ENCODE measurements around the gene ALDH4A1.

ALDH4A1 gene

DNA sequence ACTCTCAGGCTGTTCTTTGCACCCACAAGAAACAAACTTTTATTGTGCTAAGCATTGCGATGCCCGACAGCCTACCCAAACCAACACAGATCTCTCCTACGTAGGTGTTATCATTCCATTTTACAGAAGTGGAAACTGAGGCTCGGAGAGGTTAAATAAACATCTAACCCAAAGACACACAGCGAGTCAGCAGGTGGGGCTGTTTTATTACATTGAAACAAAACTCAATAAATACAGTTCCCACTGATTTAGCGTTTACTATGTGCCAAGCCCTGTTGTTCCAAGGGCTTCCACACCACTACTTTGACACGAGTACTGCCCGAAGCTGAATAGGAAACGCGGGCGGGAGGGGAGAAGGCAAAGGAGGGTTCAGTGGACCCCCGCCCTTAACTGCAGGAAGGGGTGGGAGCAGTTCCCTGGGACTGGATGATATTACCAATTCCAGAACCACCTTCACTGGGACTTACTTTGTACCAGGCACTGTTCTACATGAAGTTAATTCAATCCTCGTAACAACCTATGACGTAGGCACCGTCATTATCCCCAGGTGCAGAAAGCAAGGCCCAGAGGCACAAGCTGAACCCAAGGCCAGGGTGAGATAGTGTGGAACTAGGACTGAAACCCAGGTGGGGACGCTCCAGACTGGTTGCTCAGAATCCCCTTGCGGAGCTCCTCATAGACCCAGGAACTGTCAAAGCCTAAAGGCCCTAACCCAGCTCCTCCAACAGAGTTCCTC, 19.3 kb upstream of the ALDH4A1 start:
- no peak for DNase-seq

DNA sequence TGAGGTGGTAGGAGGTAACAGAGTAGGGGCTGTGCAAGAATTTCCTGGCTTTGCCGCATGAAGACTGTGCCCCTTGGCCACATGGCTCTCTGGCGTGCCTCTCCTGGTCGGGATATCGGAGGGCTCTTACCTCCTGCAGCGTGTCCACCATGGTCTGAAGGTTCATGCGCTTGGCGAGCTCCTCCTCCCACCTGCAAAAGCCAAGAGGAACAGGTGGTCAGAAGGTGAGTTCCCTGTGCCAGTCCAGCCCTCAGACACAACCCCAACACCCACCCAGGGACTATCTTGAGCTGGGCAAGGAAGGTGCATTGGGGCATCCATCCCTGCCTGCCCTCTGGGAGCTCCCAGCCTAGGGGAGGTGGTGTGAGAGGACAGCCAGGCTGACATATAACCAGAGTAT, 18.6 kb upstream of the ALDH4A1 start:
- no peak for DNase-seq

DNA sequence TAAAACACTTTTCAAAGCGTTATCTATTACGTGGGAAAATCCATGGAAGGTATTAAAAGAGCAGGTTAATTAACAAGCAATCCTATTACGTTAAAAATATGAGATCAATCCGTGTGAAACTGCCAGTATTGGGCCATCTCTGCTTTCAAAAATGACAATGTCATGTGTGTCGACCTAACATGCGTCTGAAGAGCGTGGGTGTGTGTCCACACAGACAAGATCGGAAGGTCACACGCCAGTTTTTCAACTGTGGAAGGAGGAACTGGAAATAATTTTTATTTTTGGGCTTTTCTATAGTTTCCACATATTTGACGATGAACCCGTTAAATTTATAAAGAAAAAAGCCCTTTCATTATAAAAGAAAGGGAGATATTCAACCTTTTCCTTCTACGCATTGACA, 17.6 kb upstream of the ALDH4A1 start:
- no peak for DNase-seq

DNA sequence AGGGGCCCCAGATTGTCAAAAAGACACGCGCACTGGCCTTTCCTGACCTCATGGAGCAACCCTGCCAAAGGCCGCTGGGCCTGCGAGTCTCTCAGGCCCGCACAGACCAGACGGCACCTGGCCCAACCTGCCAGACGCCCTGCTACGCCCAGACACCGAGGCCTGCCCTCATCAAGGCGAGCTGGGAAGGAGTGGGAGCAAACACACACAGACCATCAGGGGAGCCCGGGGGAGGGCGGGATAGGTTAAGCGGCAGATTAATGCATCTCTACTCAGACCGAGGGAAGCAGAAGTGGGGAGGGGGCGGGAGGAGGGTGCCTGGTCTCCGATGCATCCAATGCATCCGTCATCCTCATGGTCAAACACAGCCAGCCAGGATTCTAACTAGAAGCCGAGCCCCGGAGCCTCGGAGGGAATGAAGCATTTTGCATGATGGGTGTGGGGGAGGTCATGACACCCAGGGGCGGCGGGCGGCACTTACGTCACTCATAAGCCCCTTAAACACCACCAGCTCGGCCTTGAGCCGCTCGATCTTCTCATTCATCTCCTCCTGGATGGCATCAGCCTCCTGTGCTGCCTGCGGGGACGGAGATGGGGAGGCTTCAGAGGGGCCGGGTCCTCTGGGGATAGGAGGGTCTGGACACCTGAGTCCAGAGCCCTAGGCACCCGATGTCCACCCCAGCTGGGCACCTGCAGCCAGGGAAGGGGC, 17.0 kb upstream of the ALDH4A1 start:
- no peak for DNase-seq

DNA sequence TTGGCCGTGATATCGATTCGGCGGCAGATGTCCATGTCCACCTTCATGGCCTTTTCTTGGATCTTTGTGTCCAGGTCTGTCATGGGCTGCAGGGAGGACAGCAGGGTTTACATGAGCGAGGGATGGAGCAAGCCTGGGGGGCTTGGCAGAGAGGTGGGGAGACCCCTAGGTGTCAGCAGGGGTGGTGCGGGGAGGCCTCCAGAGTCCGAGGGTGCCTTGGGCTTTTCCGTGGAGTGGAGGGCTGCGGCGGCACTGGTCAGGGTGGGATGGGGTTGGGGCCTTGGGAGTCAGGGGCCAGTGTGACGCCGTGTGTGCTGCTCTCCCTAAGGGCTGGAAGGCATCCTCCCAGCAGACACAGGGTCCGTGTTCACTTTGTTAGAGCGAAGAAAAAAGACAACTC, 16.1 kb upstream of the ALDH4A1 start:
- no peak for DNase-seq

DNA sequence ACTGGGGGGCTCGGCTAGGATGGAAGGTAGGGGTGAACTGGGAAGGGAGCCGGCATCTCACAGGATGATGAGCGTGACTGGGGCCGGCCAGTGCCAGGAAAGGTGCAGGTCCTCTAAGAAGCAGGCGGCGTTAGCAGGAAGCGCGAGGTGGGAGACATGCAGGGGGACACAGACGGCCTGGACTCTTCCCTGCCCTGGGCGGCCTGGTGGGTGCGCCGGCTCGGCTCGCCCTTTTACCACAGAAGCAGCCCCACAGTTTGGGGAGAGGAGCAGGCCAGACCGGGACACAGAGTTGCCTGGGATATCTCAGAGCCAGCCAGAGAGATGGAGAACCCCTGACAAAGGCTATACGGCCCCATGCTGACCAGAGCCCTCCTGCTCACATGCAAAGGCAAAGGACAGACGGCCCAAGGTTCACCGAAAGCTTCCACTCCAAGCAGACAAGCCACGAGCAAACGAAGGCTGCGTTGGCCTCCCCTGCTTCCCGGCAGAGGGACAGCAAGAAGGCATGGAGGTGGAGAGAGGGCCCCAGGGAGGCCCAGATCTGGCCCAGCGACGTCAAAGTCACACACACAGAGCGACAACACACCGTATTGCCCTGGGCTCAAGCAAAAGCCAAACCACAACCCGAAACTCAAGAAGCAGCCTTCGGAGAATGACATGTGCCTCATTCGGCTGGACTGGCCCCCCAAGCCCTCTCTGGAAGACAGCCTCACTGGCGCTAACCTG, 14.9 kb upstream of the ALDH4A1 start:
- no peak for DNase-seq

DNA sequence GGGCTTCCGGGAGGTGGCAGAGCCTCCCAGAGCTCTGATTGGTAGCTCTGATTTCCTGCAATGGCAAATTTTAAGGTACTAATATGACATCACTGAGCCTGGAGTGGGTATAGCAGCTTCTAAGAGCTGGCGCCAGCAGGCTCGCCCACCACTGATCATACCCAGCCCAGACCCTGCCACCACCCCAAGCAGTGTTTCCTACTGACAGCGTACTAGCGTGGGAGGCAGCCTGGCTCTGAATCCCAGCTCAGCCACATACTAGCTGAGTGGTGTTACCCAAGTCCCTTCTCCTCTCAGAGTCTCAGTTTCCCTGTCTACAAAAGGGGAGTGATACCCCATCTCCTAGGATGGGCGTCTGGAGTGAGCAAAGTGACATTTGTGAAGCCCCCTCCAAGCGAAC, 13.0 kb upstream of the ALDH4A1 start:
- DNase-seq: no peak

DNA sequence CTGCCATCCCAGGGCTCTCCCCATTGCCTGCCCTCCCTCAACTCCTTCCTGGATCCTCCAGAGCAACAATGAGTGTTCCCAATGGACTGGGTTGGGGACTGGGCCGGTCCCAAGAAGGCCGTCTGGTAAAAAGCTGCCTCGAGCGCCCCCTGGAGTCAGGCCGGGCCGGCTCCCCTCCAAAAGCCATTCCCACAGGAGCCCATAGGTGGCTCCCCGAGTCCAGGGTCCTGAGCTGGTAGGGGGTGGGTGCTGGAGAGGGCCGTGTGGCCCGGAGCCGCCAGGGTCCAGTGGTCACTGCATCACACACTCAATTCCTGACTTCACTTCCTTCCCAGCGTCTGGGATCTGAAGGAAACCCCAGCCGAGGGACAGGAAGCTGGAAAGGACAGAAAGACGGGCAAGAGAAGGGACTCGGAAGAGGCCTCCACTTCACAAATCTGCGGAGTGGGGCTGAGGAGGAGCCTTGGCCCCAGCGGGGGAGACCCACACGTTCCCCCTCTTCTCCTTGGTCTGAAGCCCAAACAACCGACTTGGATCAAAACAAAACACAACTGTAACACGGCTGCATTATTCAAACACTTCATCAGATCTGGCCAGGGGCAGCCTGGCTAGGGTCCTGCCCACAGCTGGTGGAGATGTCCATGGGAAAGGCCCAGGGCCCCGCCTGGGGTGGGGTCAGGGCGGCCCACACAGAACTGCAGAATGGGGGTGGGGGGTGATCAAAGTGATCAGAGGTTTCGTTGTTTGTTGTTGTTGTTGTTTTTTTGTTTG, 10.9 kb upstream of the ALDH4A1 start:
- DNase-seq: peak; percentile 78

DNA sequence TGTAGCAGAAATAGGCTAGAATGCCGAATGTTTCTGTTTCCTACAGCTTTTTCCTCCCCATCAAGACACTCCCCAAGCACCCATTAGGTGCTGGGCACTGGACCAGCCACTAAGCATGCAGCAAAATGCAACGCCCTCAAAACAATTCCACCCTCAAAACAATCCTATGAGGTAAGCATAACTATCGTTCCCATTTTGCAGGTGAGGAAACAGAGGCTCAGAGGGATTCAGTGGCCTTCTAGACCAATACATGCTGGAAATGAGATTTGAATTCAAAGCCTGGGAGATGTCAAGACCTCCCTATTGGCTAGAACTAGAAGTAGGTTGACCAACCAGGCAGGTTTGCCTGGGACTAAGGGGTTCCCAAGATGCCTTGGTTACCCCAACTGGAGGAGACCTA, 10.2 kb upstream of the ALDH4A1 start:
- no peak for DNase-seq

DNA sequence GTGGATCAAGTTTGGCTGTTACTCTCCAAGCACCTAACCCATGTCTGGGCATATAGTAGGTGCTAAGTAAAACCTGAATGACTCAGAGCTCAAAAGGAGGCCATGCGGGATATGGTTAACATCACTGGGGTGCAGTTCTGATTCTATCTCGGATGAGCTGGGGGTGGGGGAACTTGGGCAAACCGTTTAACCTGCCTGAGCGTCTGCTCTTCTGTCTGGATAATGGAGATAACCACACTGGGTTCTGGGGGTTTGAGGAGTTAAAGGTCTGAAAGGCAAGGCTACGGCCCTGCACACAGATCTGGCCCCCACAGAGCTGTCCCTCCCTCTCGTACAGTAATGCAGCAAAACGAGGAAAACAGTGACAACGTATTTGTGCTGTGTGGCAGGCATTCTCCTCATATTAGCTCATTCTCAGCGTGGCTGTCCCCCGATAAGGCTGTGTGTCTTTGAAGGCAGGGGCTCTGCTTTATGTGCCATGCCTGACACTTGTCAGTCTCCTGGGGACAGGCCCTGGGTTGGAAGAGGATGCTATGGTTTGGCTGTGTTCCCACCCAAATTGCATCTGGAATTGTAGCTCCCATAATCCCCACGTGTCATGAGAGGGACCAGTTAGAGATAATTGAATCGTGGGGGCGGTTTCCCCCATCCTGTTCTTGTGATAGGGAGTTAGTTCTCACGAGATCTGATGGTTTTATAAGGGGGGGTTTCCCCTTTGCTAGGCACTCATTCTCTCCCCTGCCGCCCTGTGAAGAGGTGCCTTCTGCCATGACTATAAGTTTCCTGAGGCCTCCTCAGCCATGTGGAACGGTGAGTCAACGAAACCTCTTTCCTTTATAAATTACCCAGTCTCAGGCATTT, 6.8 kb upstream of the ALDH4A1 start:
- DNase-seq: no peak

DNA sequence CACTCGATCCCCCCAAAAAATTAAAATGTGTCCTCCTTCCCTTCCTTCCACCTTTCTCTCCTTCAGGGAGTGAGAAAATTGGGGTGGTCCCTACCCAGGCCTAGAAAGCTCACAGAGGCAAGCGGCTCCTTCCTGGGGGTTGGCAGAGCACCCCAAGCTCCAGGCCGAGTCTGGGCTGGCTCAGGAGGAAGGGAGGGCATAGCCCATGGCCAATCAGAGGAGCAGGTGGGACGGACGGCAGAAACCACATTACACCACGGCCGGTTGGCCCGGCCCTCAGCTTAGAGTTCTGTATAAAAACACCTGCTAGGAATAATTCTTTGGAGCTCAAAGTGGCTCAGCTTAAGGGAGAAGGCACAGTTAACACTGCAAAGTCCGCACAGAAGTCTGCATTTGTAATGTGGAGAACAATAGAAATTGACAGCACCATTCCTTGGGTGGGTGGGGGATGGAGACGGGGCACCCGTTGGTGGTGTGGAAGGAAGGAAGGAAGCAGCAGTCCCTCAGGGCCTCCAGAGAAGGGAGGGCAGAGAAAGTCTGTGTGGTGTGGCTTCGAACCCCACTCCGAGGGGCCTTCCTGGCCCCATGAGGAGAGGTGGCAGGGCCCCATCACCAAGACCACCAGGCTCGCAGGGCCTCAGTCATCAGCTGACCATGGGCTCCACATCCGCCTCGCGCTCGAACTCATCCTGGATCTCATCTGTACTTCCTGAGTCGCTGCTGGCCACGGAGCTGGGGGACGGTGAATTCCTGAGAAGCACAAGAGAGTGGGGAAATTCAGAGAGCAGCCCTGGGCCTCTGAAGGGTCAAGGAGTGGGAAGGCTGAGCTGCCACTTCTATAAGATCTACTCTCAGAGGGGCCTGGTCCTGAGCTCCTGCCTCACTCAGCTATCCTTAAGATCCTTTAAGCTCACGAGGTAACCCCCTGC, 5.8 kb upstream of the ALDH4A1 start:
- DNase-seq: no peak

DNA sequence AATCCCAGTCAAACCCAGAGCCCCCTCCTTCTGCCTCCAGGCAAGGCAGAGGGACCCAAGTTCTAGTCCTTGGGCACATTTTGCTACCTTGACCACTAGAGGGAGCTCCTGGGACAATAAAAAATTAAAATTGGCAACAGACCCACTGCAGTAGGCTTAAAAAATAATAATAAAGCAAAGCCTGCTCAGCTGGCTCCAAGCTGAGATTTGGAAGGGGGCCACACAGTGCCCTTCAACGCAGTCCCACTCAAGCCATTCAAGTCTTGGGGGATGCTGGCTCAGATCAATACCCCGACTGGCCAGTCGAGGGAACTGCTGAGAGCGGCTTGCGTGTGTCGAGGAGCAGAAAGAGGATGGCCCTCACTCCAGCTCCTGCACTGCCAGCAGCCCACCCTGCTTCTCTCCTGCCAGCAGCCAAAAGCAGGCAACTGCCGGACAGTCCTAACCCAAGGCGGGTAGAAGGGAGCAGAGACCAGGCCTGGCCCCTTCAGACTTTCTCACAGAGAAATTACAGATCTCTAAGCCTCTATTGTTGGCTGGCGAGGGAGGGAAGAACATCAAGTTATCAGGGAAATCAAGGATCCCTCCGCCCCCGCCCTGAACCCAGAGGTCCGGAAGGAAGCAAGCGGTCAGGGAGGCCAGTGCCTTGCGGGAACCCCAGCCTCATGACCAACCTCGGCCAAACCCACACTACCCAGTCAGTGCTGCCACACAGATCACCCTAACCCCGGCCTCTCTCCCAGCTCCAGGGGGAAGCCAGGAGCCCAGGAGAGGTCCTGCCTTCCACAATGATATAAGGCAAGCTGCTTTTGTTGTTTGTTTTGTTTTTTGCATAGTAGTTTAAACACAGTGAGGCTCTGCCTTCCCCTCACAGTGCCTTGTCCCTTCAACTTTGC, 4.9 kb upstream of the ALDH4A1 start:
- peak; percentile 86 for DNase-seq

DNA sequence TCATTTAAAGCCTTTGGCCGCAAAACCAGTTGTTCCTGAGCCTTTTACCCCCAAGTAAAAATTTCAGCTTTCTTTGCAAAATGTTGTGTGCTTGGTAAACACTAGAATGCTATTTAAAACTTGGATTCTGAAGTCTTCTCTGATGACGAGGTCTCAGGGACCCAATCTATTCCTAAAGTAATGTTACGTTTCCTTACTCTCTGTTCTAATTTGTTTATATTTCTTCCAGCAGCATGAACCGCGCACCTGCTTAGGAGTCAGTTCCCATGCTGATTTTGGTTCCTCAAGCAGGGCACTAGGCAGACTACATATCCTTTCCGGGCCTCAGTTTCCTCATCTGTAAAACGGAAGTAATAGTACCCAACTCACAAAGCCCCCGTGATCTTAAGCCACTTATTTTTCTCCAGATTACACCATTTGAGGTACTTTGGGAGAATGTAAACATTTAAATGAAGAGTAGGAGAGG, 969 bp upstream of the ALDH4A1 start:
- no peak for DNase-seq

DNA sequence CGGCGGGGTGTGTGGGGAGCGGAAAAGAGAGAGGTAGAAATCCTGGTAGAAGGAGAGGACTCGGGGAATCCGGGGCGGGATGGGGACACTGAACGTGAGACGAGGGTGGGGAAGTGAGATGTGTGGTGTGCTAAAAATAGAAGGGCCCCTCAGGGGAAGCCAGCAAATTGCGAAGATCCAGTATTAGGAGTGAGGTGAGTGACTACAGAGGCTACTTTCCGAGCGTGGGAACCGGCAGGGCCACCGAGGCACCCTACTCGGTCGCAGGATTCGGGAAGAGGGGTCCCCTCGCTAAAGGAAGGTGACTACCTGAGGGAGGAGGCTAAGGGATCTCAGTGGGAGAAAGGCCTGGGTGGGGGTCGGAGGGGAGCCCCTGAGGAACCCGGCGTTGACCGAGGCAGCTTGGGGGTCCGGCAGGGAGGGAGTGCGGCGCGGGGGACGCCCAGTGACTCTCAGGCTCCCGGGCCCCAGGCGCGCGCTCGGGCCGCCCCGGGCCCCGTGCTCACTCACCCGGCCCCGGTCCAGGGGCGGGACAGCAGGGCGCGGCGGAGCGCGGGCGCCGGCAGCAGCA, 318 bp downstream of the ALDH4A1 start:
- no peak for DNase-seq

DNA sequence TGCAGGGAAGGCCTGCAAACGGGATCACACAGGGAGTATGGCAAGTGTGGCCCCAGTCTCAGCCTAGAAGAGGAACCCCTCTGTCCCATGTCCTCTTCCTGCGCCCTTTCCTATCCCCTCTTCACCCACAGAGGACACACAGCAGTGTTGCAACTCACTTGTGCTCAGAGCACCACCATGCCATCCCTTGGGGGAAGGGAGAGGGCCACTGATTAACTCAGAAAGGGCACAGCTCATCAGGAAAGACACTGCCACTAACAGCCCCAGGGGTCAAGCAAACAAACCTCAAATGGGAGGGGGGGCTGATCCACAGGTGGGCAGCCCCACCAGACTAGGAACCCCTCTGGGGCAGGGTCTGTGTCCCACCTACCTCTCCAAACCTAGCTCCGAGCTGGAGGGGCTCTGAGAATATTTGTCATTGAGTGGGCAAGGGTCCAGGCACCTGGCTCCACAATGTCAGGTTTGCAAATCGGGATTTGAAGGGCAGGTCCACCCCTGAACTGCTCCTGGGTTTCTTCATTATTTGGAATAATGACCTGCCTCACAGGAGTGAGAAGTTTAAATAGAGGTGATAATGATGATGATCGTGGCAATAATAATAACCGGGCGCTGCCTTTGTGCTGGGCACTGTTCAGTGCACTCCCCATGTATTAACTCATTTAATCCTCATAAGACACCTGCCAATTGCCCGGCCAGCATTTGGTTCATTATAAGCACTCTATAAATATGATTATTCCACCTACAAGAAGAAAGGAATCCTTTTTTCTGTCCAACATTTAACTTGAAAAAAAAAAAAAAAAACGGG, 1.0 kb downstream of the ALDH4A1 start:
- no peak for DNase-seq

DNA sequence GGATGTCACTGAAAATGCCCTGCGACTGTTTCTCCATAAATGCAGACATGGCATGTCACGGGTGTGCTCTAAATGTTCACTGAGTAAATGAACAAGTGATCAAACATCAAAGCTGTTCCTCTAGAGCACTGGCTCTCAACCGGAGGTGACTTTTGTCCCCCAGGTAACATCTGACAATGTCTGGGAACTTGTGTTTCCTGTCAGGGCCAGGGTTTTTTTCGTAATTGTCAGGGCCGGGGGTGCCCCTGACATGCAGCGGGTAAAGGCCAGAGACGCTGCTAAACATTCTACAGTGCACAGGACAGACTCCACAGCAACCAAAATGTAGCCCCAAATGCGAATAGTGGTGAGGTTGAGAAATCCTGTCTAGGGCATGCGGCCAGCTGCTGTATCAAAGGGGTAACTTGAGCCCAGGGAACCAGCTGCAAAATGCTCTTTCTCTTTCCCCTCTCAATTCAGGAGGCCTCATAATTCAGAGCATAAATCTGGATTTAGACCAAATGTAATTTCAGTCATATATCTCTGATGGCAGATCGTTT, 2.0 kb downstream of the ALDH4A1 start:
- DNase-seq: no peak

DNA sequence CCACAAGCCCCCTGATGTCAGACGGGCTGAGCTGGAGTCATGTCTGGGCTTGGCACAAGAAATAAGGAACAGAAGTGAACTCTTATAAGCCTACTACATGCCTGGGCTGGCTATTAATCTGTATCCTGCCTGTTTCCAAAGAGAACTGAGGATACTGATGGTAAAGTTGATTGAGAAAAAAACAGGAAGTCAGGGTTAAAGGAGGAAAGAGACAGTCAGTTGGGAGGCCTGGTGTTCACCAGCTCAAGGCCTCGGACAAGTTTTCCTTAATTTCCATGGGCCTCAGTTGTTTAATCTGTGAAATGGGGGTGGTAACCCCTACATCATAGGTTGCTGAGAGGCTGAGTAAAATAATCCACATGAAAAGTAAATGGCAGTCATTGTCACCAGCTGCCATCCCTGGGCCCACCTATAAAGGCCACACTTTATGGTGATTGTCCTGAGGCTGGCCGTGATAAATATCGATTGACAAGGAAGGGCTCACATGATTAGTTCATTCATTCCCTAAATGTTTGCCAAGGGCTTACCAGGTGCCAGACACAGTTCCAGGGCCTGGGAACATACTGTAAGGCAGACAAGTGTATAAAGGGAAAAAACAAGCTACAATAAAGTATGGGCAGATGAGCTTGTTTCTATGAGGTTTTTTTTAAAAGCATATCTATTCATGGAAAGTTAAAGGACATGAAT, 2.8 kb downstream of the ALDH4A1 start:
- DNase-seq: no peak

DNA sequence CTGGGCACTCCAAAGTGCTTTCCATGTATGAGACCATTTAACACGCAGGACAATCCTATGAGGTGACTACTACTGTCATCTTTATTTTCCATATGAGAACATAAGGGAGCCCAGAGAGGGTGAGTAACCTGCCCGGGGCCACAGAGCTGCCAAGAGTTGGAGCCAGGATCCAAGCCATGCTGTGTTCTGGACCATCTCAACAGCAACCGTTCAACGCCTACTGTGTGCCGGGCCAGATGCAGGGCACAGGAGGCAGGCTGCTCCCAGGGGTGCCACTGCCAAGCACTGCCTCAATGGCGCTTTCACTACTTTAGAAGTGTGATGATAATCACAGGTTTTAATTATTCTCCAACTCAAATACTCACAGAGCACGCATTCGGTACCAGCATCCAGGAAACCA, 3.8 kb downstream of the ALDH4A1 start:
- DNase-seq: no peak
